WTC11 (cell line): ENCODE results near the gene ARCN1.

Experiments used
- CBFB ChIP-seq: sonication (generic); formaldehyde crosslinking; IDR thresholded peaks from 2 replicates; pipeline ENCODE4 v1.8.1; 2022; ENCODE audit warnings: mild to moderate bottlenecking, low read depth, missing genetic modification reagents
- CREM ChIP-seq: sonication (generic); formaldehyde crosslinking; IDR thresholded peaks from 2 replicates; pipeline ENCODE4 v1.8.1; 2022; ENCODE audit warnings: mild to moderate bottlenecking, missing genetic modification reagents, moderate library complexity
- ETV6 ChIP-seq: sonication (generic); formaldehyde crosslinking; IDR thresholded peaks from 2 replicates; pipeline ENCODE4 v1.8.1; 2022; ENCODE audit warnings: mild to moderate bottlenecking, missing genetic modification reagents
- IRF1 ChIP-seq: sonication (generic); formaldehyde crosslinking; IDR thresholded peaks from 2 replicates; pipeline ENCODE4 v1.8.0; 2023; ENCODE audit warnings: missing genetic modification reagents
- JAZF1 ChIP-seq: fragments of 250-450 bp; sonication (Bioruptor Pico); IDR thresholded peaks from 2 replicates; pipeline ENCODE4 v1.9.0; 2021; ENCODE audit warnings: moderate library complexity, mild to moderate bottlenecking, inconsistent platforms
- MAX ChIP-seq: sonication (generic); formaldehyde crosslinking; IDR thresholded peaks from 2 replicates; pipeline ENCODE4 v1.8.0; 2022; ENCODE audit warnings: mild to moderate bottlenecking, missing genetic modification reagents
- NFYB ChIP-seq: sonication (generic); formaldehyde crosslinking; conservative IDR thresholded peaks from 2 replicates; pipeline ENCODE4 v1.8.0; 2022; ENCODE audit warnings: low read depth, missing genetic modification reagents
- NR1H2 ChIP-seq: sonication (generic); formaldehyde crosslinking; IDR thresholded peaks from 2 replicates; pipeline ENCODE4 v1.9.0; 2021; ENCODE audit warnings: mild to moderate bottlenecking, moderate library complexity, missing genetic modification reagents
- PRRX2 ChIP-seq: fragments of 250-450 bp; sonication (Bioruptor Pico); IDR thresholded peaks from 2 replicates; pipeline ENCODE4 v1.8.0; 2021; ENCODE audit warnings: mild to moderate bottlenecking
- ZNF121 ChIP-seq: sonication (generic); formaldehyde crosslinking; IDR thresholded peaks from 2 replicates; pipeline ENCODE4 v1.8.0; 2023; ENCODE audit warnings: missing genetic modification reagents
- ZNF423 ChIP-seq: fragments of 250-450 bp; sonication (Bioruptor Pico); IDR thresholded peaks from 2 replicates; pipeline ENCODE4 v2.1.2; 2022; ENCODE audit warnings: mild to moderate bottlenecking, moderate library complexity
- TF ChIP-seq, protein P1 (sequence below): sonication (generic); formaldehyde crosslinking; IDR thresholded peaks from 2 replicates; pipeline ENCODE4 v1.8.0; 2022; ENCODE audit warnings: mild to moderate bottlenecking, missing genetic modification reagents
- TF ChIP-seq, protein P2 (sequence below): sonication (generic); formaldehyde crosslinking; conservative IDR thresholded peaks from 2 replicates; pipeline ENCODE4 v1.8.1; 2023; ENCODE audit warnings: mild to moderate bottlenecking, low read depth, missing genetic modification reagents, moderate library complexity
- TF ChIP-seq, protein P3 (sequence below): fragments of 200-600 bp; IDR thresholded peaks from 2 replicates; pipeline ENCODE4 v1.8.0; 2022; ENCODE audit warnings: antibody characterized with exemption

DNA sequence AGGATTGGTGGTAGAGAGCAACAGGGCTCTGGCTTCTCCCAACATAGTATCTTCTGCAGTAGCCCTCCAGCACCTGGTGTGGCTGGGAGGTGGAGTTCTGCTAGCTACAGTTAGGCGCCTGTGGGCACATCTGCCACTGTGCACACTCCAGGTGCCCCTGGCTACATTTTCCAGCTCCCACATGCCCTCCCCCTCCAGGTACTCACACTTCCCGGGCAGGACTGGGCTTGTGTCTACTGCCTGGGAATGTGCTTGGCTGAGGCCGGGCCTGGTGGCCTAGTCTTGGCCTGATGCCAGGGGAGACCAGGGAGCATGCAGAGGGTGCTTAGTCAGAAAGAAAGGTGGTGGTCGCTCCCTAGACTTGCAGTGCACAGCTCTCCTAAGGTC is 51.1 kb downstream of the ARCN1 start:
- TF ChIP-seq, protein P1, sequence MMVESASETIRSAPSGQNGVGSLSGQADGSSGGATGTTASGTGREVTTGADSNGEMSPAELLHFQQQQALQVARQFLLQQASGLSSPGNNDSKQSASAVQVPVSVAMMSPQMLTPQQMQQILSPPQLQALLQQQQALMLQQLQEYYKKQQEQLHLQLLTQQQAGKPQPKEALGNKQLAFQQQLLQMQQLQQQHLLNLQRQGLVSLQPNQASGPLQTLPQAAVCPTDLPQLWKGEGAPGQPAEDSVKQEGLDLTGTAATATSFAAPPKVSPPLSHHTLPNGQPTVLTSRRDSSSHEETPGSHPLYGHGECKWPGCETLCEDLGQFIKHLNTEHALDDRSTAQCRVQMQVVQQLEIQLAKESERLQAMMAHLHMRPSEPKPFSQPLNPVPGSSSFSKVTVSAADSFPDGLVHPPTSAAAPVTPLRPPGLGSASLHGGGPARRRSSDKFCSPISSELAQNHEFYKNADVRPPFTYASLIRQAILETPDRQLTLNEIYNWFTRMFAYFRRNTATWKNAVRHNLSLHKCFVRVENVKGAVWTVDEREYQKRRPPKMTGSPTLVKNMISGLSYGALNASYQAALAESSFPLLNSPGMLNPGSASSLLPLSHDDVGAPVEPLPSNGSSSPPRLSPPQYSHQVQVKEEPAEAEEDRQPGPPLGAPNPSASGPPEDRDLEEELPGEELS = no peak
- TF ChIP-seq JAZF1 (CRISPR knock-in tag) (no peak), NR1H2 (CRISPR knock-in tag) (no peak), CREM (CRISPR knock-in tag) (no peak), MAX (no peak), ETV6 (CRISPR knock-in tag) (no peak), IRF1 (CRISPR knock-in tag) (no peak), NFYB (CRISPR knock-in tag) (no peak), ZNF121 (CRISPR knock-in tag) (no peak), PRRX2 (no peak), ZNF423 (CRISPR knock-in tag) (no peak), CBFB (CRISPR knock-in tag) (no peak)
- TF ChIP-seq, protein P2, sequence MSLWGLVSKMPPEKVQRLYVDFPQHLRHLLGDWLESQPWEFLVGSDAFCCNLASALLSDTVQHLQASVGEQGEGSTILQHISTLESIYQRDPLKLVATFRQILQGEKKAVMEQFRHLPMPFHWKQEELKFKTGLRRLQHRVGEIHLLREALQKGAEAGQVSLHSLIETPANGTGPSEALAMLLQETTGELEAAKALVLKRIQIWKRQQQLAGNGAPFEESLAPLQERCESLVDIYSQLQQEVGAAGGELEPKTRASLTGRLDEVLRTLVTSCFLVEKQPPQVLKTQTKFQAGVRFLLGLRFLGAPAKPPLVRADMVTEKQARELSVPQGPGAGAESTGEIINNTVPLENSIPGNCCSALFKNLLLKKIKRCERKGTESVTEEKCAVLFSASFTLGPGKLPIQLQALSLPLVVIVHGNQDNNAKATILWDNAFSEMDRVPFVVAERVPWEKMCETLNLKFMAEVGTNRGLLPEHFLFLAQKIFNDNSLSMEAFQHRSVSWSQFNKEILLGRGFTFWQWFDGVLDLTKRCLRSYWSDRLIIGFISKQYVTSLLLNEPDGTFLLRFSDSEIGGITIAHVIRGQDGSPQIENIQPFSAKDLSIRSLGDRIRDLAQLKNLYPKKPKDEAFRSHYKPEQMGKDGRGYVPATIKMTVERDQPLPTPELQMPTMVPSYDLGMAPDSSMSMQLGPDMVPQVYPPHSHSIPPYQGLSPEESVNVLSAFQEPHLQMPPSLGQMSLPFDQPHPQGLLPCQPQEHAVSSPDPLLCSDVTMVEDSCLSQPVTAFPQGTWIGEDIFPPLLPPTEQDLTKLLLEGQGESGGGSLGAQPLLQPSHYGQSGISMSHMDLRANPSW (CRISPR knock-in tag) = no peak
- TF ChIP-seq, protein P3, sequence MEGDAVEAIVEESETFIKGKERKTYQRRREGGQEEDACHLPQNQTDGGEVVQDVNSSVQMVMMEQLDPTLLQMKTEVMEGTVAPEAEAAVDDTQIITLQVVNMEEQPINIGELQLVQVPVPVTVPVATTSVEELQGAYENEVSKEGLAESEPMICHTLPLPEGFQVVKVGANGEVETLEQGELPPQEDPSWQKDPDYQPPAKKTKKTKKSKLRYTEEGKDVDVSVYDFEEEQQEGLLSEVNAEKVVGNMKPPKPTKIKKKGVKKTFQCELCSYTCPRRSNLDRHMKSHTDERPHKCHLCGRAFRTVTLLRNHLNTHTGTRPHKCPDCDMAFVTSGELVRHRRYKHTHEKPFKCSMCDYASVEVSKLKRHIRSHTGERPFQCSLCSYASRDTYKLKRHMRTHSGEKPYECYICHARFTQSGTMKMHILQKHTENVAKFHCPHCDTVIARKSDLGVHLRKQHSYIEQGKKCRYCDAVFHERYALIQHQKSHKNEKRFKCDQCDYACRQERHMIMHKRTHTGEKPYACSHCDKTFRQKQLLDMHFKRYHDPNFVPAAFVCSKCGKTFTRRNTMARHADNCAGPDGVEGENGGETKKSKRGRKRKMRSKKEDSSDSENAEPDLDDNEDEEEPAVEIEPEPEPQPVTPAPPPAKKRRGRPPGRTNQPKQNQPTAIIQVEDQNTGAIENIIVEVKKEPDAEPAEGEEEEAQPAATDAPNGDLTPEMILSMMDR = no peak
